HUES48 (cell line): Measurements from ENCODE around the gene THOP1.

Source experiments
- H3K27ac ChIP-seq: one replicate; pipeline ENCODE4 v1.7.0; 2013; ENCODE audit warnings: low read depth, low read length, inconsistent platforms
- H3K27me3 ChIP-seq: 2 replicates; pipeline ENCODE4 v1.6.1; 2013; ENCODE audit warnings: mild to moderate bottlenecking, low read length; ENCODE audit not compliant: control insufficient read depth, insufficient read depth
- H3K36me3 ChIP-seq: 2 replicates; pipeline ENCODE4 v1.6.1; 2013; ENCODE audit warnings: low read length; ENCODE audit not compliant: control insufficient read depth, insufficient read depth
- H3K4me1 ChIP-seq: 2 replicates; pipeline ENCODE4 v1.6.1; 2013; ENCODE audit warnings: mild to moderate bottlenecking, low read length; ENCODE audit not compliant: control insufficient read depth, insufficient read depth
- H3K4me3 ChIP-seq: 2 replicates; pipeline ENCODE4 v1.5.1; 2013; ENCODE audit warnings: mild to moderate bottlenecking, low read depth, low read length
- H3K9ac ChIP-seq: 2 replicates; pipeline ENCODE4 v1.6.1; 2013; ENCODE audit warnings: mild to moderate bottlenecking, low read depth, low read length, moderate library complexity
- H3K9me3 ChIP-seq: 2 replicates; pipeline ENCODE4 v1.6.1; 2013; ENCODE audit warnings: low read length; ENCODE audit not compliant: control insufficient read depth, insufficient read depth

Gene THOP1

GRCh38 chr19:2827840-2828489 lies 42.7 kb downstream of the THOP1 start:
- Histone ChIP-seq H3K4me1 (no peaks in the 10 kb centered on the region), H3K4me3 (no peak overlapping the region), H3K27ac (no peak overlapping the region), H3K9me3 (peaks cover 39% of the 10 kb centered on the region), H3K36me3 (peaks cover 5% of the 10 kb centered on the region; the same call in 1 of the 2 replicates), H3K27me3 (no peaks in the 10 kb centered on the region), H3K9ac (no peak overlapping the region)

- Histone ChIP-seq H3K9ac (no peak overlapping the region), H3K4me1 (no peaks in the 10 kb centered on the region), H3K27me3 (no peaks in the 10 kb centered on the region), H3K4me3 (no peak overlapping the region), H3K36me3 (peaks cover 12% of the 10 kb centered on the region; the same call in 1 of the 2 replicates), H3K9me3 (peaks cover 61% of the 10 kb centered on the region), H3K27ac (no peak overlapping the region)
Observed at GRCh38 chr19:2834294-2834871, 49.1 kb downstream of the THOP1 start.

GRCh38 chr19:2837430-2837829 lies 52.1 kb downstream of the THOP1 start:
- Histone ChIP-seq H3K36me3 (peaks cover 12% of the 10 kb centered on the region; the same call in 1 of the 2 replicates), H3K27ac (no peak overlapping the region), H3K4me1 (0 out of 2 replicates have a peak, but pooled peaks cover 4% of the 10 kb centered on the region), H3K4me3 (no peak overlapping the region), H3K9ac (no peak overlapping the region), H3K27me3 (0 out of 2 replicates have a peak, but pooled peaks cover 4% of the 10 kb centered on the region), H3K9me3 (peaks cover 47% of the 10 kb centered on the region)

- Histone ChIP-seq H3K4me1 (0 out of 2 replicates have a peak, but pooled peaks cover 4% of the 10 kb centered on the region), H3K36me3 (no peaks in the 10 kb centered on the region), H3K4me3 (peak within 1 kb of the TSS; percentile 78), H3K9me3 (peaks cover 17% of the 10 kb centered on the region), H3K9ac (peak within 1 kb of the TSS; percentile 61; the same call in 1 of the 2 replicates), H3K27me3 (0 out of 2 replicates have a peak, but pooled peaks cover 4% of the 10 kb centered on the region), H3K27ac (peak within 1 kb of the TSS; percentile 90)
Observed at GRCh38 chr19:2840794-2841791, 55.8 kb downstream of the THOP1 start, which contains the start of gene ZNF555. ZNF555 (plus strand) TSS chr19:2841475; CDS start chr19:2841573, 98 bp downstream.

GRCh38 chr19:2841855-2842574 lies 56.7 kb downstream of the THOP1 start:
- H3K9ac ChIP-seq = no peak overlapping the region

GRCh38 chr19:2845107-2845506 lies 59.8 kb downstream of the THOP1 start:
- H3K9ac ChIP-seq = no peak overlapping the region
- no peak overlapping the region for H3K4me3 ChIP-seq
- H3K9me3 ChIP-seq = peaks cover 23% of the 10 kb centered on the region

More at GRCh38 chr19:2841855-2842574, 56.7 kb downstream of the THOP1 start:
- peak overlapping the region; percentile 78 for H3K4me3 ChIP-seq
- no peaks in the 10 kb centered on the region for H3K36me3 ChIP-seq
- 0 out of 2 replicates have a peak, but pooled peaks cover 4% of the 10 kb centered on the region for H3K27me3 ChIP-seq
- peaks cover 13% of the 10 kb centered on the region; the same call in 1 of the 2 replicates for H3K9me3 ChIP-seq
- 0 out of 2 replicates have a peak, but pooled peaks cover 4% of the 10 kb centered on the region for H3K4me1 ChIP-seq
- no peak overlapping the region for H3K27ac ChIP-seq

GRCh38 chr19:2846180-2846894 lies 61.0 kb downstream of the THOP1 start:
- H3K9ac ChIP-seq = no peak overlapping the region
- H3K4me1 ChIP-seq = 0 out of 2 replicates have a peak, but pooled peaks cover 4% of the 10 kb centered on the region
- H3K4me3 ChIP-seq = no peak overlapping the region
- H3K27me3 ChIP-seq = 0 out of 2 replicates have a peak, but pooled peaks cover 4% of the 10 kb centered on the region
- peaks cover 8% of the 10 kb centered on the region for H3K36me3 ChIP-seq
- peaks cover 35% of the 10 kb centered on the region for H3K9me3 ChIP-seq
- no peak overlapping the region for H3K27ac ChIP-seq

More at GRCh38 chr19:2845107-2845506, 59.8 kb downstream of the THOP1 start:
- H3K4me1 ChIP-seq = 0 out of 2 replicates have a peak, but pooled peaks cover 4% of the 10 kb centered on the region
- no peak overlapping the region for H3K27ac ChIP-seq
- H3K27me3 ChIP-seq = 0 out of 2 replicates have a peak, but pooled peaks cover 4% of the 10 kb centered on the region
- no peaks in the 10 kb centered on the region for H3K36me3 ChIP-seq

GRCh38 chr19:2847507-2847906 lies 62.2 kb downstream of the THOP1 start:
- Histone ChIP-seq H3K27me3 (no peaks in the 10 kb centered on the region), H3K4me1 (no peaks in the 10 kb centered on the region), H3K36me3 (peaks cover 20% of the 10 kb centered on the region), H3K9ac (no peak overlapping the region), H3K27ac (no peak overlapping the region), H3K9me3 (peaks cover 47% of the 10 kb centered on the region), H3K4me3 (no peak overlapping the region)

- Histone ChIP-seq H3K9ac (no peak overlapping the region), H3K27ac (no peak overlapping the region), H3K9me3 (peaks cover 58% of the 10 kb centered on the region), H3K27me3 (no peaks in the 10 kb centered on the region), H3K4me3 (no peak overlapping the region), H3K4me1 (no peaks in the 10 kb centered on the region), H3K36me3 (peaks cover 31% of the 10 kb centered on the region)
Observed at GRCh38 chr19:2848616-2849015, 63.3 kb downstream of the THOP1 start.
